Measurements from ENCODE around the gene CIROP.
A peak's percentile ranks its signal among the peaks of the same experiment; 100 is the strongest.

Gene CIROP

DNA sequence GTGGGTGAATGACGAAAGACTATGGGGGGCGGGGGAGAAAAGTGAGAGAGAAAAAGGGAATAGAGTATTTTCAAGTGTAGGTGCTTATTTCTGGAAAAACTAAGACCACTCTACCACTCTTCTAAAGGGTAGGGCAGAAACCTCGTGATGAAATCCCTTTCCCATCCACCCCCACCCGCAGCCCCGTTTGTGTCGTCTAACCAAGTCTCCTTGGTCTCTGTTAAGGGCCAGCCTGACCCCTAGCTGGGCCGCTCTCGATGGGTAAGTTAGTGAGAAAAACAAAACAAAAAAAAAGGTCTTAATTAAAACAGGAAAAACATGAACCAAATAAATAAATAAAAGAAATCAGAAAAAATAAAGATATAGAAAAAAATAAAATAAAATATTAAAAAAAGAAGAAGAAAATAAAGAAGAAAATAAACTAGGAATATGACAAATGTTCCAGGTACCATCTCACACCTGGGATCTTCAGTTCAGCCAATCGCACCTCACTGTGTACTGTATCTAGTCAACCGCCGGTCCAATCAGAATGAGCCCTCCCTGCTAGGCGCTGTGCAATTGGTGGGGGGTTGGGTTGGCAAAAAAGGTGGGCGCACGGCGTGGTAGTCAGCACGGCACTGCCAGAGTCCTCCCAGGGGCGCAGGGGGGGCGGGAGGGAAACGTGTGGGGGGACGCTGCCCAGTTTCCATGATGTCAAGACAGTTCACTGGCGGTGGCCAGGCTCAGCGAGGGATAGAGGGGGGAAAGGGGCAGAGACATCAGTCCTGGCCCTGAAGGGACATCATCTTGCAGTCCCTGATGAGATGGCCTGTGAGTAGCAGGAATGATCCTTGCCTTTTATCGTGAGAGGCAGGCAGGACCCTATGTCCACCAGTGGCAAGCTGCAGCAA is 37.7 kb downstream of the CIROP start:
- no peak overlapping the region for H3K4me3 Mint-ChIP-seq
- peaks cover 38 to 58% of the 10 kb centered on the region in 2 donors for H3K36me3 Mint-ChIP-seq
- no peak overlapping the region for H3K27ac Mint-ChIP-seq
- DNase-seq (no peak), ATAC-seq (replicated peaks) (no peak)
- H3K27me3 Mint-ChIP-seq: no peaks in the 10 kb centered on the region
- no peaks in the 10 kb centered on the region for H3K9me3 Mint-ChIP-seq
- H3K4me1 Mint-ChIP-seq: peaks cover 29 to 31% of the 10 kb centered on the region in 2 donors

DNA sequence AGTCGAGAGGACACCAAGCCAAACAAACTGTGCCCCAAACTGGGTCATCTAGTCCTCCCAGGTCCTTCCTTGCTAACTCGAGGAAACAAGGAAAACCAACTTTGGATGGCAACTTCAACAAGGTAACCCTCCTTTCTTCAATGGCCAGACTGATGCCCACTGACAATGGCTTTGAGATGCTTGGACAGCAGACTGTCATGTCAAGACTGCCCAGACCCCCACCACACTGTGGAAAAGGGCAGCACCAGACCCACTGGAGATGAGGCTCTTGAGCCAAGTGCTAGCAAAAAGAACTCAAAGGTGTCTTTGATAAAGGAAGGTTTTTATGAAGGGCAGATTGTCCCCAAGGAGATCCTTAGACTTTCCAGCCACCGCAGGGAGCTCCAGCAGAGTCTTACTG is 38.4 kb downstream of the CIROP start:
- no peaks in the 10 kb centered on the region for H3K9me3 Mint-ChIP-seq
- H3K36me3 Mint-ChIP-seq: peaks cover 35 to 55% of the 10 kb centered on the region in 2 donors
- no peak for ATAC-seq (replicated peaks)
- H3K27ac Mint-ChIP-seq: no peak overlapping the region
- peaks cover 22 to 24% of the 10 kb centered on the region in 2 donors for H3K4me1 Mint-ChIP-seq
- DNase-seq: no peak
- no peaks in the 10 kb centered on the region for H3K27me3 Mint-ChIP-seq
- H3K4me3 Mint-ChIP-seq: no peak overlapping the region

DNA sequence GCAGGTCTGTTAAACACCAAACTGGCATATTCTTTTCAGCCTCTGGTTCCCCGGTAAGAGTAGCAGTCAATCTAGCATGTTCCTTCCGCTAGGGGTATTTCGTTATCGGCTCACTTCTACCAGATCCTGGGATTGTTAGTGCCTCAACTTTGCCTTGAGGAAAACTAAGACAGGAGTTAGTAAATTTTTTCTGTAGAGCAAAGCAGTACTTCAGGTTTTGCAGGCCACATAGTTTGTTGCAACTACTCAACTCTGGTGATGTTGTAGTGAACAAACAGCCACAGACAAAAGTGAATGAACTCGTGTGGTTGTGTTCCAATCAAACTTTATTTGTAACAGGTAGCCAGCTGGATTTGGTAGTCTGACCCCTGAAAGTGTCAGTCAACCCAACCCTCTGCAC is 41.2 kb downstream of the CIROP start:
- DNase-seq: no peak
- H3K9me3 Mint-ChIP-seq: no peaks in the 10 kb centered on the region
- no peak overlapping the region for H3K4me3 Mint-ChIP-seq
- ATAC-seq (replicated peaks): no peak
- peaks cover 45 to 56% of the 10 kb centered on the region in 2 donors for H3K36me3 Mint-ChIP-seq
- H3K27ac Mint-ChIP-seq: peak overlapping the region; percentile 51
- H3K27me3 Mint-ChIP-seq: no peaks in the 10 kb centered on the region
- H3K4me1 Mint-ChIP-seq: peaks cover 13% of the 10 kb centered on the region in 2 donors

- Mint-ChIP-seq H3K4me1 (peaks cover 14 to 18% of the 10 kb centered on the region in 2 donors), H3K36me3 (peaks cover 49 to 59% of the 10 kb centered on the region in 2 donors), H3K4me3 (no peak overlapping the region), H3K27me3 (no peaks in the 10 kb centered on the region), H3K27ac (no peak overlapping the region), H3K9me3 (no peaks in the 10 kb centered on the region)
- DNase-seq (no peak), ATAC-seq (replicated peaks) (no peak)
Observed at GRCh38 chr14:23062002-23062401, 42.8 kb downstream of the CIROP start.

DNA sequence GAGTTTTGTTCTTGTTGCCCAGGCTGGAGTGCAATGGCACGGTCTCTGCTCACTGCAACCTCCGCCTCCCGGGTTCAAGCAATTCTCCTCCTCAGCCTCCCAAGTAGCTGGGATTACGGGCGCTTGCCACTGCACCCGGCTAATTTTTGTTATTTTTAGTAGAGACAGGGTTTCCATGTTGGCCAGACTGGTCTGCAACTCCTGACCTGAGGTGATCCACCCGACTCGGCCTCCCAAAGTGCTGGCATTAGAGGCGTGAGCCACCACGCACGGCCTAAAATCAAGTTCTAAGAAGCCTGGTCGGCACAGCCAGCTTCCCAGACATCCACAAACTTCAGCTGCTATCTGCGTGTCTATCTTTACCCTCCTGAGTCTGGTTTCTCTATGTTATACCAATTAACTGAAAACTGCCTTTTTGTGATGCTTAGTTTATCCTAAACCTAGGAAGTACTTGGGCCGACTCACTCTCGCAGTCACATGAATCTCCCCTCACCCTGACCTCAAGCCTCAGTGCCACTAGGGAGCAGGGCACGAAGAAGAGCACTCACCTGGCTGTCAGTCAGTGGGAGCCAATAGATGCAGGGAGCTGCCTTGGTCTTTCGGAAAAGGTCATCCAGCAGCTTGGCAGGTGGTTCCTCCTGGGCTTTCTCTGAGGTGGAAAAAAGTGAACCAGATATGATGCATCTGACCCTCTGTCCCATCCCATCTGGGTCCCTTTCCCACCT is 44.1 kb downstream of the CIROP start:
- Mint-ChIP-seq H3K27ac (peak overlapping the region; percentile 79), H3K27me3 (no peaks in the 10 kb centered on the region), H3K36me3 (peaks cover 40 to 46% of the 10 kb centered on the region in 2 donors)

DNA sequence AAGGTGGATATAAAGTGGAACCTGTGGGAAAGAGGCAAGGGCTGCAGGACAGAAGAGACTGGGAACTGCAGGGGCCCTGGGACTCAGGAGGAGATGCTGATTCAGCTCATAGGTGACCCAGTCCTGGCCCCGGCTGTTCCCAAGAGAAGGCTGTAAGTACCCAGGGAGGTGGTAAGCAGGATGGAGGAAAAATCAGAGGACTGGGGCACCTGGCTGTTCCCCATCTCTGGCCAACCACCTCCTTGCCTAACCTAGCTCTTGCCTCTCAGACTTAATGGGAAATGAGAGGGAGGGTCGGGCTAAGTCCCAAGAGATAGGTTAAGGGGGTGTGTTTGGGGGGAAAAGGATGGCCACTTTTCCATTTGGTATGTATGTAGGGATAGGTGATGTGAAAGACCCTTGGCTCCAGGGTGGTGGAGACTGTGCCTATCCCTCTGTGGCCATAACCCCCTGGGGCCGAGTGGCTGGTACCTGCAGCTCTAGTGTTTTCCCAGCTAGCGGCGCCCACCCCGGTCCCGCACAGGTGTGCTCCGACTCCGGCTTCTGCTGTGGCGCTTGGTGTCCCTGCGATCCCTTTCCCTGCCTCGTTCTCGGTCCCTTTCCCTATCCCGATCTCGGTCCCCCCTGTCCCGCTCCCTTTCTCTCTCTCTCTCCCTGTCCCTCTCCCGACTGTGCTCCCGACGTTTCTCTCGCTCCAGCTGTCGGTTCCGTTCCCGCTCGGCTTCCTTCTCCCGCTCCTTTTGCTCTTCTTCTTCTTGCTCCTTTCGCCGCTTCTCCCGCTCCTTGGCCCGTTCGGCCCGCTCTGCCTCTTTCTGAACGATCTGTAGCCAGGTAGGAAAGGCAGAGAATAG is 45.9 kb downstream of the CIROP start:
- peak overlapping the region in 1 of 2 donors; percentile 55 for H3K4me3 Mint-ChIP-seq
- H3K27ac Mint-ChIP-seq: peak overlapping the region; percentile 70
- ATAC-seq (replicated peaks): no peak
- H3K9me3 Mint-ChIP-seq: no peaks in the 10 kb centered on the region
- no peaks in the 10 kb centered on the region for H3K27me3 Mint-ChIP-seq
- H3K36me3 Mint-ChIP-seq: peaks cover 29 to 38% of the 10 kb centered on the region in 2 donors
- H3K4me1 Mint-ChIP-seq: peaks cover 25 to 31% of the 10 kb centered on the region in 2 donors
- no peak for DNase-seq

More for the DNA sequence above, 44.1 kb downstream of the CIROP start:
- Mint-ChIP-seq H3K9me3 (no peaks in the 10 kb centered on the region), H3K4me1 (peaks cover 24 to 31% of the 10 kb centered on the region in 2 donors), H3K4me3 (no peak overlapping the region)
- ATAC-seq (replicated peaks): no peak
- DNase-seq: no peak

DNA sequence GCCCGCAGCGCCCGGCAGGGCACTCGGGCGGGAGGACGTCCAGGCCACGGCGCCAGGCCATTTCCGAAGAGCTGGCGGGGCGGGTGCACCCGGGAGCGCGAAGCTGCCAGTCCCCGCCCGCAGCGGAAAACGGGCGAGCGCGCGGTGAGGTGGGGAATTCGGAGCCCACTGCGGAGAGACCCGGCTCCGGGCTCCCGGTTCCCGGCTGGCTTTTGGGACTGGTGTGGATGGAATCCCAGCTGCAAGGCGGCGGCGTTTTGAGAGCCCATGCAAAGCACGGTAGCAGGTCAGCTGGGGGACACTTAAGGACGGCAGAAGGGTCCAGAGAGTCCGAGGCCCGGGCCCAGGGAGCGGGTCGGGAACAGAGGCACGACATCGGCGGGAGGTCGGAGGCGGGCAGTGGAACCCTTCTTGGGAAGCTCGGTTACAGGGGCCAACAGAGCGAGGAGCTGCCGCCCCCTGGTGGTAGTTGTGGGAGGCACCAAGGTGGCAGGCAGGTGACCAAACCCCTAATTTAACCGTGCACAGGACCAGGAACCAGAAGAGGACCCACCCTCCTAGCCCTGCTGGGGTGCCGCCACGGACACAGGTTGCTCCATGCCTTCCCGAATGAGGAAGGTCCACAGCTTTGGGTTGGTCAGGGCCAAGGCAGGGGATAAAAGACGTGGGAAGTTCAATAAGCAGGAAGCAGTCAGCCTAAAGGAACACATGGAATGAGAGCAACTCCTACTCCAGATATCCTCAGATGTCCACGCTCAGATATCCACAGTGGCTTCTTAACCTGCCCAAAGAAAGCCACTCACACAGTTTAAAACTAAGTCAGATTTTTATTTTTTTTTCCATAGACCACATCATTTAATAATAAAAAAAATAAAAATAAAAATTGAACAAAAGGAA is 46.8 kb downstream of the CIROP start:
- Mint-ChIP-seq H3K9me3 (no peaks in the 10 kb centered on the region), H3K36me3 (peaks cover 24 to 32% of the 10 kb centered on the region in 2 donors), H3K27ac (peak overlapping the region; percentile 77), H3K27me3 (no peaks in the 10 kb centered on the region), H3K4me1 (peaks cover 25 to 31% of the 10 kb centered on the region in 2 donors), H3K4me3 (peak overlapping the region; percentile 84 to 89)
- peak; percentile 74 for DNase-seq
- ATAC-seq (replicated peaks): peak; percentile 70 to 79

- Mint-ChIP-seq H3K9me3 (no peaks in the 10 kb centered on the region), H3K4me1 (peaks cover 25 to 31% of the 10 kb centered on the region in 2 donors), H3K27me3 (no peaks in the 10 kb centered on the region), H3K4me3 (peak within 1 kb of the TSS; percentile 84 to 89), H3K27ac (peak within 1 kb of the TSS; percentile 81), H3K36me3 (peaks cover 24% of the 10 kb centered on the region in 2 donors)
- peak; percentile 71 to 73 for ATAC-seq (replicated peaks)
- DNase-seq: peak; percentile 46
Observed at GRCh38 chr14:23056956-23057756, 47.6 kb downstream of the CIROP start, which contains the start of gene CDH24. Gene CDH24, minus strand, starts transcription at chr14:23057520. Its CDS starts 1,787 bp downstream, at chr14:23055733.

- ATAC-seq (replicated peaks): peak; percentile 77 to 79
- Mint-ChIP-seq H3K27me3 (no peaks in the 10 kb centered on the region), H3K4me1 (peaks cover 25 to 31% of the 10 kb centered on the region in 2 donors), H3K9me3 (no peaks in the 10 kb centered on the region), H3K36me3 (peaks cover 19 to 22% of the 10 kb centered on the region in 2 donors), H3K4me3 (peak overlapping the region; percentile 80 to 84), H3K27ac (peak overlapping the region; percentile 81)
- DNase-seq: peak; percentile 61
Observed at GRCh38 chr14:23056145-23056955, 48.4 kb downstream of the CIROP start.

DNA sequence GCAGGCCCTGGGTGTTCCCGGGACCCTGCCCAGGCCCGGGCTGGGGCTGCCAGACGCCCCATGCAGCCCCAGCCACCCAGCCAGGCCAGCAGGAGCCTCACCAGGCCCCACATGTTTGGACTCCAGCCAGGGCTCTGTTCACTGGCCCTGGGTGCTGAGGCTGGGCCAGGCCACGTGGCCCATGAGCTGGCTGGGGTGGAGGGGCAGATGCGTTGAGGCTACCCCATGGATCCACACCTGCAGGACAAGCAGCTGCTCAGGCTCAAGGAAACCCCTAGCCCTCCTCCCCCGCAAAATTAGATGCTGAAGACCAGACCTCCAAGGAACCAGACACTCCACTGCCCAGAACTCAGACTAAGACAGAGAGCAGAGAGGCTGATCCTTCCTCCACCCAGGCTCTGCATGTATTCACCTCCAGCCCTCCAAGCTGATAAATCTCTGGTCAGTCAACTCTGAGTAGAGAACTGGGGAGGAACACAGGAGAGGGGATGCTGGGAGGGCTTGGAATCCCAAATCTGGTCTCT is 49.1 kb downstream of the CIROP start:
- peak overlapping the region; percentile 80 to 84 for H3K4me3 Mint-ChIP-seq
- ATAC-seq (replicated peaks): peak in 1 of 2 donors; percentile 4
- H3K4me1 Mint-ChIP-seq: peaks cover 25 to 31% of the 10 kb centered on the region in 2 donors
- H3K27ac Mint-ChIP-seq: peak overlapping the region; percentile 81
- H3K36me3 Mint-ChIP-seq: peaks cover 13 to 16% of the 10 kb centered on the region in 2 donors
- H3K27me3 Mint-ChIP-seq: no peaks in the 10 kb centered on the region
- no peak for DNase-seq
- H3K9me3 Mint-ChIP-seq: no peaks in the 10 kb centered on the region

- Mint-ChIP-seq H3K9me3 (no peaks in the 10 kb centered on the region), H3K27ac (no peak overlapping the region), H3K4me3 (no peak overlapping the region), H3K27me3 (no peaks in the 10 kb centered on the region), H3K4me1 (peaks cover 25 to 31% of the 10 kb centered on the region in 2 donors), H3K36me3 (peaks cover 12 to 16% of the 10 kb centered on the region in 2 donors)
- DNase-seq (no peak), ATAC-seq (replicated peaks) (no peak)
Observed at GRCh38 chr14:23055147-23055550, 49.6 kb downstream of the CIROP start.

Measured in stimulated activated naive B cell treated with anti-CD40 and anti-IgM and Interleukin-4, amounts not matched to agents 10 μg/mL and 1 μg/mL and 100 μg/mL, for 72 hours (primary cell).